Spleen (tissue), 11 donors: ENCODE data around the gene PRKCD. TPM values are rescaled to one million over a fixed set of nuclear protein-coding genes. Genes with fewer than 3 reads are reported as not detected.
A peak's percentile ranks its signal among the peaks of the same experiment; 100 is the strongest.

ENCODE experiments used
- DNase-seq: peaks from one replicate; pipeline ENCODE4 v3.0.0-alpha.2; 2020
- H3K27ac ChIP-seq, 8 donors: fragments of 200-600 bp; sonication (generic) in 7 of 8; 1 replicate in 4 of 8; 2 replicates in 4 of 8; pipeline versions ENCODE4 v1.5.0 to v1.8.0; 2016 to 2021; ENCODE audit warnings: inconsistent platforms in 4 of 8, mild to moderate bottlenecking in 4 of 8, moderate library complexity in 1 of 8
- H3K27me3 ChIP-seq, 7 donors: fragments of 200-600 bp; sonication (generic) in 6 of 7; replicated peaks in 1 of 7; 1 replicate in 4 of 7; 2 replicates in 3 of 7; pipeline versions ENCODE4 v1.5.0 to v1.8.0; 2016 to 2021; ENCODE audit warnings: inconsistent platforms in 3 of 7, mild to moderate bottlenecking in 1 of 7
- H3K36me3 ChIP-seq, 6 donors: fragments of 200-600 bp; sonication (generic) in 5 of 6; 1 replicate in 4 of 6; 2 replicates in 2 of 6; pipeline versions ENCODE4 v1.5.0 to v1.8.0; 2016 to 2021; ENCODE audit warnings: inconsistent platforms in 2 of 6
- H3K4me1 ChIP-seq, 6 donors: fragments of 200-600 bp; sonication (generic) in 5 of 6; 1 replicate in 3 of 6; 2 replicates in 3 of 6; pipeline versions ENCODE4 v1.5.0 to v1.8.0; 2016 to 2021; ENCODE audit warnings: inconsistent platforms in 3 of 6
- H3K4me3 ChIP-seq, 8 donors: fragments of 200-600 bp; sonication (generic) in 7 of 8; 1 replicate in 4 of 8; 2 replicates in 4 of 8; pipeline versions ENCODE4 v1.5.0 to v1.8.0; 2016 to 2021; ENCODE audit warnings: inconsistent platforms in 4 of 8, mild to moderate bottlenecking in 4 of 8, moderate library complexity in 2 of 8
- H3K9me3 ChIP-seq, 8 donors: fragments of 200-600 bp; sonication (generic) in 7 of 8; 1 replicate in 4 of 8; 2 replicates in 4 of 8; pipeline versions ENCODE4 v1.5.0 to v1.8.0; 2016 to 2021; ENCODE audit warnings: inconsistent platforms in 4 of 8
- CTCF ChIP-seq, 11 experiments: fragments of 200-600 bp in 7 of 11; fragments of 450-650 bp in 4 of 11; sonication (generic) in 4 of 11; IDR thresholded peaks in 8 of 11; conservative IDR thresholded peaks in 3 of 11; 1 replicate in 7 of 11; 2 replicates in 4 of 11; pipeline versions ENCODE4 v1.4.0 to v1.8.0; 2016 to 2021; ENCODE audit warnings: antibody characterized with exemption in 11 of 11, inconsistent platforms in 4 of 11, mild to moderate bottlenecking in 1 of 11
- POLR2A ChIP-seq, 3 donors: fragments of 450-650 bp; IDR thresholded peaks; one replicate each; pipeline ENCODE4 v1.5.1; 2017; ENCODE audit warnings: antibody characterized with exemption in 3 of 3, mild to moderate bottlenecking in 1 of 3
- POLR2AphosphoS5 ChIP-seq, 3 donors: sonication (generic); formaldehyde crosslinking; IDR thresholded peaks; one replicate each; pipeline ENCODE4 v1.5.1; 2017; ENCODE audit warnings: antibody characterized with exemption in 3 of 3
- WGBS, 5 donors: extraction: QIAGEN DNeasy Blood & Tissue Kit in 3 of 5; methylation state at CpG; one replicate each; pipeline versions ENCODE4 v1.1.5 to v1.1.7; 2013 to 2018; 5-methylcytosine and 5-hydroxymethylcytosine counted together
- intact Hi-C: fragments of 100-400 bp; cut with DNase I; formaldehyde crosslinking; loops from one replicate; pipeline ENCODE4 v1.15.0; 2023; ENCODE audit warnings: low total_unique reads
- polyA plus RNA-seq, 3 donors: library from polyadenylated mRNA; stranded (reverse); fragments of 200-250 nt; gene quantifications; one replicate each; pipeline ENCODE4 v1.2.1, GENCODE V29; 2013
- total RNA-seq, 7 donors: library from RNA; depleted of rRNA in 3 of 7; stranded (reverse); fragments of >200 nt in 3 of 7; fragmentation: NEBNext Ultra II Directional in 4 of 7; extraction: Animal tissue kit (Norgen Biotek cat#: 25700) in 4 of 7; gene quantifications; one replicate each; pipeline versions ENCODE4 v1.1.0 to v1.2.1, GENCODE V29; 2016 to 2021
- donor health status: healthy with polysubstance abuse.
- donor health status: DM: no; HTN: no; CAD: no; lungs with moderate emphysema.
- donor health status: DM: no; HTN: no; CAD: no.
- donor health status: Bipolar disorder and iron deficiency.
- donor health status: healthy.
- donor health status: DM: no; HTN: no; CAD: no.
- donor health status: DM: yes; HTN: yes; CAD: no.

Gene PRKCD
- total and polyA plus RNA-seq, 10 donors: 22.2 to 100 (median 48.5) TPM

GRCh38 chr3:53126601-53127000 lies 34.4 kb upstream of the PRKCD start:
- TF ChIP-seq POLR2AphosphoS5 (IDR thresholded peaks at IDR 0.05) (no peak), POLR2A (IDR thresholded peaks at IDR 0.05) (no peak), CTCF (IDR thresholded peaks at IDR 0.05 in 8 of 11, conservative IDR thresholded peaks at IDR 0.05 in 3 of 11) (no peak)
- Histone ChIP-seq H3K27ac (peak overlapping the region in 1 of 8 donors; percentile 8), H3K9me3 (no peaks in the 10 kb centered on the region), H3K36me3 (peaks cover 0 to 65% (median 45%) of the 10 kb centered on the region in 6 donors), H3K4me1 (peaks cover 9 to 92% (median 46%) of the 10 kb centered on the region in 6 donors), H3K4me3 (no peak overlapping the region), H3K27me3 (no peaks in the 10 kb centered on the region)
- intact Hi-C loops: no loop called here
- no peak for DNase-seq
- 81 to 93% (median 85%) methylated on average over 2 of the region's 2 CpGs for WGBS, 5 donors

GRCh38 chr3:53129344-53129743 lies 31.7 kb upstream of the PRKCD start:
- TF ChIP-seq POLR2AphosphoS5 (IDR thresholded peaks at IDR 0.05): no peak
- no peak for TF ChIP-seq CTCF (IDR thresholded peaks at IDR 0.05 in 8 of 11, conservative IDR thresholded peaks at IDR 0.05 in 3 of 11)
- TF ChIP-seq POLR2A (IDR thresholded peaks at IDR 0.05): no peak
- Histone ChIP-seq H3K27me3 (no peaks in the 10 kb centered on the region), H3K27ac (peak overlapping the region in 6 of 8 donors; percentile 91 to 96 (median 94)), H3K4me3 (peak overlapping the region; percentile 84 to 98 (median 90)), H3K36me3 (peaks cover 0 to 37% (median 19%) of the 10 kb centered on the region in 6 donors), H3K4me1 (peaks cover 9 to 77% (median 43%) of the 10 kb centered on the region in 6 donors), H3K9me3 (no peaks in the 10 kb centered on the region)
- no peak for DNase-seq
- WGBS, 5 donors: 73 to 90% (median 79%) methylated on average over 3 of the region's 3 CpGs
- intact Hi-C loops: no loop called here

DNA sequence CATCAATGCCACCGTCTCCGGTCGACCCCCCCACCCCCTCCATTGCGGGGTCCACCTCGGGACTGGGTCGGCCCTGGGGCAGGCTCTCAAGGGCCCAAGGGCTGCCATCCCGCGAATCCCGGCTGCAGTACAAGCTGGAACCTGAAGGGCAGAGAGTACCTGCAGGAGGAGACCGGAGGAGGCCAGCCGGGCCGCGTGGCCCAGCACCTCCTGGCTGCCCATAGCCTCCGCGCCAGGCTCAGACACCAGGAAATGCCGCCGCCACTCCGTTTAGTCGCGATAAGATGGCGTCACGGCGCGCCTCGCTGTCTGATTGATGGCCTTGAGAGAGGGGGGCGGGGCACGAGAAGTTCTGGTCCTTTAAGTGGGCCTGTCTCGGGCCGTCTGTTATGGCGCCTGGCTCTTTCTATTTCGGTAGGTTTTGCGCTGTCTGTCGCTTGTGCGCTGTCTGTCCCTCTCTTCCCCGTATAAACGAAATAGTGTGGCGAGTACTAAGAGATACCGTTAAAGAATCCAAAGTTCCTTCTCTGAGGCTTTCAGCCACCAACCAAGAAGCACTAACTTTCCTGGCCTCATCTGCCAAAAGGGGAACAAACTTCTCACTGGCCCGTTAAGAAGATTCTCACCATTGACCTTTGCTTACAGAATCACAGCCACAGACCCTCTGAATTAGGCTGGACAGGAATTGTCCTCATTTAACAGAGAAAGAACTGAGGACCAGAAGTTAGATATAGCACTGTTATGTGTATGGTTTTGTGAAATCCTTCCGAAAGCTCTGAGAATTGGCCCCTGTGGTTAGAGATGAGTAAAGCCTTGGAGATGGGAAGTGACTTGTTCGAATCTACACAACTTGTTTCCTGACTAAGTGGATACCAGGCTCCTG lies 30.6 kb upstream of the PRKCD start, which contains the start of gene RFT1:
TSS of gene RFT1 (minus strand) at position 257 of the 883 bp plus-strand sequence. CDS start at position 222, 35 bp downstream.
- H3K4me1 ChIP-seq: peaks cover 9 to 74% (median 46%) of the 10 kb centered on the region in 6 donors
- H3K27ac ChIP-seq: peak within 1 kb of the TSS; percentile 91 to 96 (median 94)
- H3K27me3 ChIP-seq: no peaks in the 10 kb centered on the region
- peak within 1 kb of the TSS; percentile 84 to 98 (median 90) for H3K4me3 ChIP-seq
- H3K9me3 ChIP-seq: no peaks in the 10 kb centered on the region
- DNase-seq: peak; percentile 99
- peaks cover 0 to 26% (median 8%) of the 10 kb centered on the region in 6 donors for H3K36me3 ChIP-seq
- TF ChIP-seq POLR2A (IDR thresholded peaks at IDR 0.05) (peak in 2 of 3 donors; percentile 41 to 53), POLR2AphosphoS5 (IDR thresholded peaks at IDR 0.05) (peak; percentile 95 to 96 (median 95)), CTCF (IDR thresholded peaks at IDR 0.05 in 8 of 11, conservative IDR thresholded peaks at IDR 0.05 in 3 of 11) (peak in 5 of 11 experiments; percentile 14 to 44 (median 30))
- intact Hi-C loops: no loop called here
- WGBS, 5 donors: 1 to 2% (median 1%) methylated on average over 30 to 41 of the region's 41 CpGs

DNA sequence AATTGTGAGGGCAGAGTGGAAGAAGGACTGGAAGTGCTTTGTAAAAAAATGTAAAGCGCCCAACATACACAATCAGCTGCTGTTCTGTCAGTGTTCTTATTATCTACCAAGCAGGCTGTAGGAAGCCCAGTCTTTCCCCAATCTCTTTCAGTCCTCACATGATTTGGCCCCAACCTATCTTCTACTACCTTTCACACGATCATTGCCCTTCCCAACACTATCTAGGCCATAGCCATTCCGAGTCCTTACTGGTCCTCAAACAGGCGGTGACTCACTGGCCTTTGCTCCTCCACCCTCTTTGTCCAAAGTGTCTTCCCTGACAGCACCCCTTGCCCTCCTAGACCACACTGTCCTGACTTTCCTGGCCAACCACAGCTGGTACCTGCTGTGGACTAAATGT lies 29.9 kb upstream of the PRKCD start:
- 88 to 96% (median 92%) methylated on average over 4 of the region's 4 CpGs for WGBS, 5 donors
- H3K4me1 ChIP-seq: peaks cover 9 to 67% (median 45%) of the 10 kb centered on the region in 6 donors
- DNase-seq: no peak
- no peaks in the 10 kb centered on the region for H3K9me3 ChIP-seq
- H3K27me3 ChIP-seq: no peaks in the 10 kb centered on the region
- intact Hi-C loops: no loop called here
- H3K4me3 ChIP-seq: peak overlapping the region in 6 of 8 donors; percentile 84 to 98 (median 94)
- H3K36me3 ChIP-seq: peaks cover 0 to 20% (median 1%) of the 10 kb centered on the region in 6 donors
- peak overlapping the region; percentile 91 to 96 (median 94) for H3K27ac ChIP-seq
- TF ChIP-seq POLR2AphosphoS5 (IDR thresholded peaks at IDR 0.05): no peak
- no peak for TF ChIP-seq CTCF (IDR thresholded peaks at IDR 0.05 in 8 of 11, conservative IDR thresholded peaks at IDR 0.05 in 3 of 11)
- no peak for TF ChIP-seq POLR2A (IDR thresholded peaks at IDR 0.05)
